Mesothelial cell of epicardium (in vitro differentiated cells): Measurements from ENCODE around the gene S100A5. TPM values are rescaled to one million over a fixed set of nuclear protein-coding genes. Genes with fewer than 3 reads are reported as not detected.

Experiments
- DNase-seq, 2 experiments: peaks; one replicate each; pipeline ENCODE4 v3.0.0; 2021; ENCODE audit warnings: low spot score in 2 of 2; ENCODE audit not compliant: unreplicated experiment in 2 of 2
- H3K27ac Mint-ChIP-seq: 2 replicates; pipeline ENCODE4 v1.8.0; 2021; ENCODE audit warnings: mixed read lengths
- H3K27me3 Mint-ChIP-seq: 2 replicates; pipeline ENCODE4 v1.8.0; 2021; ENCODE audit warnings: low read depth, mixed read lengths
- H3K36me3 Mint-ChIP-seq: 2 replicates; pipeline ENCODE4 v1.8.0; 2021; ENCODE audit warnings: mixed read lengths
- H3K4me1 Mint-ChIP-seq: 2 replicates; pipeline ENCODE4 v1.8.0; 2021; ENCODE audit warnings: mixed read lengths
- H3K4me3 Mint-ChIP-seq: 2 replicates; pipeline ENCODE4 v1.8.0; 2021; ENCODE audit warnings: mild to moderate bottlenecking, moderate library complexity, mixed read lengths
- H3K9me3 Mint-ChIP-seq: 2 replicates; pipeline ENCODE4 v1.8.0; 2021; ENCODE audit warnings: mixed read lengths
- total RNA-seq: library from RNA; stranded (reverse); gene quantifications from 3 replicates; pipeline ENCODE4 v1.2.1, GENCODE V29; 2021
- TF ChIP-seq, protein P1 (sequence below): fragments of 200-600 bp; sonication (generic); IDR thresholded peaks from one replicate; pipeline ENCODE4 v1.5.0; 2021; ENCODE audit warnings: antibody characterized with exemption; ENCODE audit not compliant: unreplicated experiment

Gene S100A5
- total RNA-seq, 1 donor from 2014 or later, result not detected

DNA sequence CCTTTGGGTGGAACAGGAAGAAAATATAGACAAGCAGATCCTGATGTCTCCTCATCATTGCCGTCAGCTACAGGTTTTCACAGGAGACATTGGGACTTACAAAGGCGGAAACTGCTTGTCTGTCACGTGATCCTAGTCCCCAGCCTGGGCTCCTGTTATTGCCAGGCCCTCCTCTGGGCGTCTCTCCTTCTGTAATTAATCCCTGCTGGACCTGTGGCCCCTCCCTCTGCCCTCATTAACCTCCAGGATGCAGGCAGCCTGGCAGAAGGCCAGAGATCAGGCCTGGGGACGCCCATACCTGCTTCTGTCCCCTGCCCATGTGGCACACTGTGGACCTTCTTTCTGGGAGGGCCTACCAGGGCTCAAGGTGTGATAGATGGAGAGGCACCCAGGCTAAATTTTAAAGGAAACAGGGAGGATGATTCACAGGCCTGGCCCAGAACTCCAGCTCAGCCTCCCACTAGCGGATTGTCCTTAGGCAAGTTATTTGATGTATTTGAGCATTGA, 2.4 kb downstream of the S100A5 start:
- H3K27me3 Mint-ChIP-seq, result no peaks in the 10 kb centered on the region
- no peak for DNase-seq
- H3K36me3 Mint-ChIP-seq, result no peaks in the 10 kb centered on the region
- peaks cover 35% of the 10 kb centered on the region for H3K4me1 Mint-ChIP-seq
- no peaks in the 10 kb centered on the region for H3K9me3 Mint-ChIP-seq
- H3K4me3 Mint-ChIP-seq, result no peak overlapping the region
- H3K27ac Mint-ChIP-seq, result peak overlapping the region; percentile 73
- TF ChIP-seq, protein P1, sequence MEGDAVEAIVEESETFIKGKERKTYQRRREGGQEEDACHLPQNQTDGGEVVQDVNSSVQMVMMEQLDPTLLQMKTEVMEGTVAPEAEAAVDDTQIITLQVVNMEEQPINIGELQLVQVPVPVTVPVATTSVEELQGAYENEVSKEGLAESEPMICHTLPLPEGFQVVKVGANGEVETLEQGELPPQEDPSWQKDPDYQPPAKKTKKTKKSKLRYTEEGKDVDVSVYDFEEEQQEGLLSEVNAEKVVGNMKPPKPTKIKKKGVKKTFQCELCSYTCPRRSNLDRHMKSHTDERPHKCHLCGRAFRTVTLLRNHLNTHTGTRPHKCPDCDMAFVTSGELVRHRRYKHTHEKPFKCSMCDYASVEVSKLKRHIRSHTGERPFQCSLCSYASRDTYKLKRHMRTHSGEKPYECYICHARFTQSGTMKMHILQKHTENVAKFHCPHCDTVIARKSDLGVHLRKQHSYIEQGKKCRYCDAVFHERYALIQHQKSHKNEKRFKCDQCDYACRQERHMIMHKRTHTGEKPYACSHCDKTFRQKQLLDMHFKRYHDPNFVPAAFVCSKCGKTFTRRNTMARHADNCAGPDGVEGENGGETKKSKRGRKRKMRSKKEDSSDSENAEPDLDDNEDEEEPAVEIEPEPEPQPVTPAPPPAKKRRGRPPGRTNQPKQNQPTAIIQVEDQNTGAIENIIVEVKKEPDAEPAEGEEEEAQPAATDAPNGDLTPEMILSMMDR, result no peak

DNA sequence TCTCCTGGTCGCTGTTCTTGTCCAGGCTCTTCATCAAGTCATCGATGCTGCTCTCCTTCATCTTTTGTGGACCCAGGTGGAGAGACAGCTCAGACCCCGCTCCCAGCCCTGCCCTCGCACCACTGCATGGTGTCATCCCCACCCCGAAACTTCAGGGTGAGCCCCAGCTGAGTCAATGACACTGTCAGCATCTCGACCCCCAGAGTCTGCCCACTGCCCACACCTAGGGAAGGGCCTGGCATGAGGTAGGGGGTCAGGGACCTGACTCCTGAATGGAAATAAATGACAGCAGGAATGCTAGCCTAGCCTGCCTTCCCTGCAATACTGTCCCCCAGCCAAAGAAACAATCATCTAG, 3.4 kb downstream of the S100A5 start:
- H3K9me3 Mint-ChIP-seq, result no peaks in the 10 kb centered on the region
- H3K4me3 Mint-ChIP-seq, result no peak overlapping the region
- DNase-seq, result no peak
- H3K27ac Mint-ChIP-seq, result no peak overlapping the region
- H3K36me3 Mint-ChIP-seq, result no peaks in the 10 kb centered on the region
- TF ChIP-seq, protein P1, result no peak
- no peaks in the 10 kb centered on the region for H3K27me3 Mint-ChIP-seq
- peaks cover 35% of the 10 kb centered on the region for H3K4me1 Mint-ChIP-seq

DNA sequence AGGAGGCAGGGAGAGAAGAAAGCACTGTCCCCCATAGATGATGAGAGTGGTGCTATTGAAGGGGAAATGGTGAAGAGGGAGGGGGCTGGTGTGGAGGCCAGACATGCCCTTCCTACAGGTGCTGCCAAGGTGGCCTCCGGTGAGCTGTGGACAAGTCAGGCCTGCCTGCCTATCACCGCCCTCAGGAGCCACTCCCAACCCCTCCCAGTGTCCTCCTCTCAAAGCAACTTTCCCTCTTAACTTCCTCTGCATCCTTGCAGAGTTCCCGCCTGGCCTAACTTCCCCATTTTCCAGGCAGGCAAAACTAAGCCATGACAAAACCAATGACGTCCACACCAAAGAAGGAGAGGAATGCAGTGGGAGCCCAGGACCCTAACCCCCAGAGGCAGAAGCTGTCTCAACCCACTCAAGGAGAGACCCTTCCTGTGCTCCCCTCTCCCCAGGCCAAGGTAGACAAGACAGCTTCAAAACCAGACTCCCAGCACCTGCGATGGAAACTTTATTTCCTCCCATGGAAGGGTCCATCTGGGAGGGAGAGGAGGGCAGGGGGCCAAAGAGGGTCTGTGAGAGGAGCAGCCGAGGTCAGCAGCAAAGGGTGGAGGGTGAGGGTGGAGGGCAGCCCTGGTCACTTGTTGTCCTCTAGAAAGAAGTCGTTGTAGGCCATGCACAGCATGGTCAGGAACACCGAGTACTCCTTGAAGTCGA, 3.9 kb downstream of the S100A5 start:
- Mint-ChIP-seq H3K36me3 (no peaks in the 10 kb centered on the region), H3K27me3 (no peaks in the 10 kb centered on the region), H3K9me3 (no peaks in the 10 kb centered on the region), H3K4me3 (no peak overlapping the region), H3K27ac (no peak overlapping the region), H3K4me1 (peaks cover 35% of the 10 kb centered on the region)
- TF ChIP-seq, protein P1, result no peak
- DNase-seq, result no peak

DNA sequence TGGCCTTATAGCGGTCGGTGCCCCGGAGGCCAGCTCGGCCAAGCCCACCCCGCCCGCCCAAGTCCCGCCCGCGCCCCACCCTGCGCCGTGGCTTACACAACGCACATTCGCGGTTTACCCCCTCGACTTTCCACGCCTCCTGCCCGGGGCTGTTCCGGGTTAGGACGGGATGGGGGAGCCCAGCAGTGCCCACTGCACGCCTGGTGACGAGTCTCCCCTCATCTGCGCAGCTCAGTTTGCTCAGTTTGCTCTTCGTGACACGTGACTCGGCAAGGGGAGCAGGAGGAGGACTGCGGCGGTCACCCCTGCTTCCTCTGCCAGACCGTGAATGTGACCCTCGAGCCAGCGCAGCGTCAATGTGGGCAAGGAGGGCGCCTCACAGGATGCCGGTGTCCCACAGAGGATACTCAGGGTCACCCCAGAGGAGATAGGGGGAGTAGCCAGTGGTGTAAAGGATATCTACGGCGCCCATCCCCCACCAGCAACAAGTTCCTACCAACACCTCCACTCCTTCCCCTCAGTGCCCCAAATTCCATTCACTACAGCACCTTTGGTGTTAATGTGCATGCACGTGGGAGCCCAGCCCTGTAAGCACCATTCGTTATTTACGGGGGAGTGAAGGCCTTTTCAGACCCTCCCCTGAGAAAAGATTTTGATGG, 4.6 kb downstream of the S100A5 start:
- Mint-ChIP-seq H3K36me3 (no peaks in the 10 kb centered on the region), H3K4me3 (peak overlapping the region; percentile 33), H3K27ac (no peak overlapping the region), H3K27me3 (no peaks in the 10 kb centered on the region), H3K4me1 (peaks cover 33% of the 10 kb centered on the region), H3K9me3 (no peaks in the 10 kb centered on the region)
- no peak for DNase-seq
- TF ChIP-seq, protein P1, result no peak

DNA sequence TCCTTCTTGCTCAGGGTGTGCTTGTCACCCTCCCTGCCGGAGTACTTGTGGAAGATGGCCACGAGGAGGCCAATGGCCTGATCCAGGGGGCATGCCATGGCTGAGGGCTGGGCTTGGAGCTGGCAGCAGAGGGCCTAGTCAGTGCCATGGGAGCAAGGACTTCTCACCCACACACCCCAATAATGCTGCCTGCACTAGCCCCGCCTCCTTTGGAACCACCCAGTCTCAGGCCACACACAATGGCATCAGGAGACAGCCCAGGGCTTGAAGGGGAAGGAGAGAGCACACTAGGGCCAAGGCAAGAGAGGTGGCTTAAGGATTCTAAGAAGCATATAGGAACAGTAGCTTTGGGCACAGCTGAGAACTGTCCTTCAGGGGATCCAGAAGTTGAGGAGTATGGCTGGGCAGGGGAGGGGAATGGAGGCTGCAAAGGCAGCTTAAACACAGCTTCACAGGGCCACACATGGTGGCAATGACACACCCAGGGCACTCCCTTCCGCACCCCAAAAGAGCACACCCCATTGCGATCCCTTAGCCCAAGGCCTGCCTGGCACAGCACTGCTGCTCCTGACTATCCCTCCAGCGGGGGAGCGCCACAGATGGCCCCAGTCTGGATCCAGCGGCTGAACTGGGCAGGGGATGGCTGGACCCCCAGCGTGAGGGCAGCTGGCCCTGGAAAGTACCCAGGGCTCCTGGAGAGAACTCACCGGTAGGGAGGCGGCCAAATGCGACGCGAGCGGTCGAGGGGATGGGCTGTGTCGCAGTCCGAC, 5.3 kb downstream of the S100A5 start, which contains the start of gene S100A6:
Gene S100A6, minus strand, starts transcription at position 750 of the 770 bp plus-strand sequence. Its CDS starts 652 bp downstream, at position 98.
- TF ChIP-seq, protein P1, result no peak
- Mint-ChIP-seq H3K27me3 (no peaks in the 10 kb centered on the region), H3K36me3 (no peaks in the 10 kb centered on the region), H3K9me3 (no peaks in the 10 kb centered on the region), H3K27ac (no peak within 1 kb of the TSS), H3K4me1 (peaks cover 33% of the 10 kb centered on the region), H3K4me3 (peak within 1 kb of the TSS; percentile 33)
- DNase-seq, result no peak
